GM19397 (cell line): Measurements from ENCODE around the gene SART3.
"Not testable (repeated sequence)": the region's sequence is repeated elsewhere in the genome, so short reads cannot be mapped to it uniquely, and the experiment has no call there.

Experiments
- ATAC-seq: cut with Tn5 transposase; IDR thresholded peaks from one replicate; pipeline ENCODE4 v1.9.1; 2021; ENCODE audit warnings: mild to moderate bottlenecking, moderate library complexity; ENCODE audit not compliant: unreplicated experiment

Gene SART3

DNA sequence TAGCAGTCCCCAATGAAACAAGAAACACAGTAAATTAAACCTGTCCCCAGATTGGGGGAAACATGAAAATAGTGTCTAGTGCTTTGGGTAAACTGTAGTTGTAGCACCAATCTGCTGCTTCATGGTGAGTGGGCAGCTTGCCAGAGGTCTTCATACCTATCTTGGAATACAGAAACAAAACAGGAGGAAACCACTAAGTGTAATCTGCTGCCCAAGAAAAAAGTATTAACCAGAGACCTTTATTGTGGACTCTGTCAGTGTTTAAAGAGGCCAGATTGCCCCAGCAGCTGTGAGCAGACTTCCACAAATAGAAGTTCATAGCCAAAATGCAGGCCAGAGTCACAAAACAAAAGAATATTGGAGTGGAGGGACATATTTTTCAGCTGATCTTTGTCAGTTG is 3.8 kb upstream of the SART3 start:
- no peak for ATAC-seq

DNA sequence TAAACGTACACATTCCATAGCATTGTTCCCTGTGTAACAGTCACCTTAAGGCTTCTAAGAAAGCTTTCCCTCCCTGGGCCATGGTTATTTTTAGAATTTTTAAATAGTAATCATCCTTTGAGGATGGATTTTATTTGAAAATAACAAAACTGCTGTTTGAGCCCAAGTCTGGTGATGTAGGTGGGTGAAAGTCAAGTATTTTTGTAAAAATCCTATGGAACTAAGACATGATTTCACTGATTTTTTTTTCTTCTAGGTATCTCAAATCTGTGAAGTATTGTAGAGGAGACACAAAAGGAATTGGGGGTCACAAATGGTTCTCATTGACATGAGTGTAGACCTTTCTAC is 2.8 kb upstream of the SART3 start:
- ATAC-seq: no peak

DNA sequence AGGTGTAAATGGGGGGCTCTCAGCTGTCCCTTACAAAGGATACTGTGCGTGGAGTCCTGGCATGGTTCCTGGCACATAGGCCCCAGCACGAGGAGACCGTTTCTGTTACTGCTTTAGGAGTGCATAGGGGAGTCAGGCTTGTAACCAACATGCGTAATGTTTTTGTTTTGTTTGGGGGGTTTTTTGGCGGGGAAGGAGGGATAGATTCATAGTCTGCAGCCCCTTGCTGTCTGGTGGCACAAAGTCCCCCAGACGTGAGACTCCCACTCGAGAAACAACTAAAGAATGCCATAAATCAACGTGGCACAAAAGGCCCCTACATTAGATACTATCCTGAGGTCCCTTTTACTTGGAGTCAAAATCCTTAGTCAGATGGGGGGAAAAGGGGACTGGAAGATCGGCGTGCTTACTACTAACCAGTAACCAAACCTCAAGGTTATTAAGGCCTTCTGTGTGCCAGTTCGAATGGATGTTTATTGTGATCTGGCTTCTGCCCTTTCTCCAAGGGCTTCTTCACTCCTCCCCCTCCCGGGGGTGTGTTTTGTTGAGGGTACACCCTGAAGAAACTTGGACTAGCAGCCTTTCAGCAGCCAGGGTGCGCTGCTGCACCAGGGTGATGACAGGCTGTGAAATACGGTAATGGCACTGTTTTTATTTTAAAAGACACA is 2.3 kb upstream of the SART3 start:
- peak; percentile 25 for ATAC-seq

DNA sequence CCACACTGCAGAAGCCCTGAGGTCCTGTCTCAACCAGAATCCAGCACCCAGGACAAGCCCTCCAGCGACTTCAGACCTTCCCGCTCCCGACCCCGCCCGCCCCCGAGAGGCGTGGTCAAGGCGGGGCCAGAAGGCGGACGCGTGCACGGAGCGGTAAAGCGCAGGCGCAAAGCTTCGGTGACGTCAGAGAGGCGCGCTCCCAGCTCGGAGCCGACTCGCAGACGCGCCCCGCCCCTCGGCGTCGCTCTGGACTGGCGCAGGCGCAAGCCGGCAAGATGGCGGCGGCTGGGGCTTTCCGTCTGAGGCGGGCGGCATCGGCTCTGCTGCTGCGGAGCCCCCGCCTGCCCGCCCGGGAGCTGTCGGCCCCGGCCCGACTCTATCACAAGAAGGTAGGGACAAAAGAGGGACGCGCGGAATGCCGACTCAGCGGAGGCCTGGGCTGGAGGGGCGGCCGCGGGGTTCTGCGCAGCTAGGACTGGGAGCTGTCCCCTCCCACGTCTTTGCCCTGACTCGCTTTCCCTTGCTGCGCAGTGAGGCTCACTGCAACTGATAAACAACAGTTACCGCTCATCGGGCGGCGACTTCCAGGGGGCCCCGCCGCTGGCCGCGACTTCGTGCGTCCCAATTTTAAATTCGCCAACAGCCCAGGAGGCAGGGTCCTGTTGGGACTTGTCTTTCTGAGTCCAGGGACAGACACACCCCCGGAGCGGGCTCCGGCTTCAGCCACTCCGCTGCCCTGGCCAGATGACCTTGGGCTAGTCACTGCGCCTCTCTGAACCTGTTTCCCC is 1.6 kb upstream of the SART3 start, which contains the start of gene ISCU:
ISCU (plus strand) TSS at position 249 of the 788 bp plus-strand sequence; CDS start at position 276, 27 bp downstream.
- ATAC-seq: peak; percentile 58

DNA sequence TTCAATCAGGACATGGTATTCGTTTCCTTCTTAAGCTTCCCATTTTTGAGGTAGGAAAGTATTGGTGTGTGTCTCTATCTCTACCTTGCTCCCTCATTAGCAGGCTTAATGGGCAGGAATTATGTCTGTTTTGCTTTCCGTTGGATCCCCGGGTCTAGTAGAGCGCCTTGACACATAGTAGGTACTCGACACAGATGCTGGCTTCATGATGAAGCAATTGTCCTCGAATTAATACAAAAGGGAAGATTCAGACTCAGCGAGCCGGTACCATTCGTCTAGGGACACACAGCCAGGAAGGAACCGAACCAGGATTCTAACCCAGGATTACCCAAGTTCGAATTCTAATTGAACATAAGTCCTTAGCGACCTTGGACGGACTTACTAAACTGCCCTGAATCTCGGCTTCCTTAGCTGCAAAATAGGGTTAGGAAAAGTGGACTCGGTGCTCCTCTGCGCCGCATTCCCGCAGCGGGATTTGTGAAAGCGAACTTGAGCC is 927 bp upstream of the SART3 start:
- no peak for ATAC-seq

DNA sequence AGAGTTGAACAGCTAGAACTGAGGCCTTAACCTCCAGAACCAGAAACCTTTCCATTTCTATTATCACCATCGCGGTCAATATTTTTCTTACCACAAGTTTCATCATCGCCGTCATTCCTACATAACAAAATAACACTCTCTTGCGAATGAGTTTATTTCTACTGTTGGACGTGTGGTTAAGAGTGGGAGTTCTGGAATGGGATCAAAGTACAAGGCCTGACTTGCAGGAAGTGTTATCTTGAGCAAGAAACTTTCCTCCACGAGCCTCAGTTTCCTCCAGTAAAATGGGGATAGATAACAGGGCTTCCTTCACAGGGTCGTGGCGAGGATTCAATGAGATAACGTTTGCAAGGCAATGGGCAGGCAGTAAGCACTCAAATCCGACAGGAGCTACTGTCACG is 652 bp downstream of the SART3 start:
- ATAC-seq: no peak

DNA sequence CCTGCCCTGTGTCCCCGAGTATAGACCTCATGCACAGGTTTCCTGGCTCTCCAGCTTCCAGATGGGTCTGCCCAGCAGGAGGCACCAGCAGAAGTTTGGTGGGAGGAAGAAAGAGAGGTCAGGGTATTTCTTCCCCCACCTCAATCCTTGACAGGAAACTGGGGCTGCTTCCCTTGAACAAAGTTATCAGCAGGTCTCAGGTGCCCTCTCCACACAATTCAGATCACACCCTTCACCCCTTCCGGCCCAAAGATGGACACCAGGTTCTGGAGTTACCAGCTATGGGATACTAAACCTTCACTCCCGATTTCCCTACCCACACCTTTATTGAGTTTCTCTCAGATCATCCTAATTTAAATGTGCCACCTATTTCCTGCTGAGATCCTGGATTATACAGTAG is 1.2 kb downstream of the SART3 start:
- no peak for ATAC-seq

DNA sequence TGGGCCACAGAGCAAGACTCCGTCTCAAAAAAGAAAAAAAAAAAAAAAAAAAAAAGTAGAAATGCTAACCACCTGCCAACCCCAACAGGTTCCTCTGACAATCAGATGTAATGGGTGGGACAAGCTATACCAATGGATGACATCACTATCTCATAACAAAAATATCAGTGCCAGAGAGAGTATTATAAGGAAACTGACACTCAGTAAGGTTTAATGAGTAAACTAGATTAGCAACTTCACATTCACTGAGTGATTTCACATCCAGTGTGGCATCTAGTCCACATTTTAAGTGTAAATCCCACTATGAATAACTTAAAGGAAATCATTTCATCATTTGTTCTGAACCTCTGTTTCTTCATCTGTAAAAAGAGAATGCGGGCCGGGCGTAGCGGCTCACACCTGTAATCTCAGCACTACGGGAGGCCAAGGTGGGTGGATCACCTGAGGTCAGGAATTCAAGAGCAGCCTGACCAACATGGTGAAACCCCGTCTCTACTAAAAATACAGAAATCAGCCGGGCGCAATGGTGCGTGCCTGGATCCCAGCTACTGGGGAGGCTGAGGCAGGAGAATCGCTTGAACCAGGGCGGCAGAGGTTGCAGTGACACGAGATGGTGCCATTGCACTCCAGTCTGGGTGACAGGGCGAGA is 1.8 kb downstream of the SART3 start:
- no peak for ATAC-seq

DNA sequence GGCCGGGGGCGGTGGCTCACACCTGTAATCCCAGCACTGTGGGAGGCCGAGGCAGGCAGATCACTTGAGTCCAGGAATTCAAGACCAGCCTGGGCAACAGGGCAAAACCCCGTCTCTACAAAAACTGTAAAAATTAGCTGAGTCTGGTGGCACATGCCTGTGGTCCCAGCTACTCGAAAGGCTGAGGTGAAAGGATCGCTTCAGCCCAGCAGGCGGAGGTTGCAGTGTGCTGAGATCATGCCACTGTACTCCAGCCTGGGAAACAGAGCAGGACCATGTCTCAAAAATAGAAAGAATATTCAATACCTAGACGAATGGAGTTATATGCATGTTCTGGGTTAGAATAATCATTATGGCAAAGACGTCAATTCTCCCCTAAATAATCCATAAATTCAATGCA is 5.6 kb downstream of the SART3 start:
- not testable (repeated sequence) for ATAC-seq

DNA sequence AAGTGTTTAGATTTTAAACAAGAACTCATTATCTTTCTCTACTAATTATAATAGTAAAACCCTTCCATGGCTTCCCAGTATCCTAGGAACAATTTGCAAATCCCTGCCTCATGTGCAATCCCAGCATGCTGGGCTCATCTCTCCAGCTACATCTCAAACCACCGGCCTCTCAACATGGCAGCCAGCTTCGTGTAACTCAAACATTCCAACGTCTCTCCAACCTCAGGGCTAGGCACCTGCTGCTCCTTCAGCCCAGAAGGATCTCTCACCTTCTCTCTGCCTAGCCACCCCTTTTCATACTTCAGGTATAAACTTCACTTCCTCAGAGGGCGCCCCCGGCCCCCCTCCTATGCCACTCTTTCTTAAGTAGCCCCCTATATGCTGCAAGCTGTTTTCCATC is 7.2 kb downstream of the SART3 start:
- no peak for ATAC-seq

DNA sequence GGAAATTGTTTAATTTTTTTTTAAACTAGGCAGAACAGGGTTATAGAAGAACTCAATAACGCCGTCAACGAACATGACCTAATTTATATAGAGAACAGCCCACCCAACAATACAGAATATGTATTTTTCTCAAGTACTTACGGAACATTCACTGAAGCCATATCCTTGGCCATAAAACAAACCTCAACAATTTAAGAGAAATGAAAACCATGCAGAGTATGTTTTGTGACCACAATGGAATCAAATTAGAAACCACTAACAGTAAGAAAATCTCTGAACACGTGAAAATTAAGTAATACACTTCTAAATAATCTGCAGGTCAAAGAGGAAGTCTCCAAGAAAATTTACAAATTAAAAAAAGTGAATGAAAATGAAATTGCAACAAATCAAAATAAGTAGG is 9.4 kb downstream of the SART3 start:
- no peak for ATAC-seq

DNA sequence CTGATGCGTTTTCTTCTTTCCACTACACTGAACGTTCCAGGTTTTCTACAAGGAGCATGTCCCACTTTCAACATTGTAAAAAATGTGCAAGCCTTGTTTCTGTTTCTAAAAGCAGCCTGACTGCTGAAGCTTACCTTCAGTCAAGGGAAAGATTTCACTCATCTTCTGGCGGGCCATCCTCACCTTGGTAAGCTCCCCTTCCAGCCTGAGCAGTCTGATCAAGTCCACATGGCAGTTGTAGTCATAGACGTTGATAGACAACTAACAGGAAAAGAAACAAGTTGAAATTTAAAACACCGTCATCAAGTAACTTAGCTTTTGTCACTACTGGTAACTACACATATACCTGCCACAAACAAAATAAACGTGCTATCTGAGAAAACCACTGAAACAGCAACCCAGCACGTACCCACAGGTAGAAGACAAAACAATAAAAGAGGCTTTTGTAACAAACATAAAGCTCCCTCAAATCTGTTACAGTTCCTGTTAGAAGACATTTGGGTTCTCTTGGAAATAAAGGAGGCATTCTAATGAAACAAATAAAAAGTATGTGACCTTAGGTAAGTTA is 11.9 kb downstream of the SART3 start:
- no peak for ATAC-seq

DNA sequence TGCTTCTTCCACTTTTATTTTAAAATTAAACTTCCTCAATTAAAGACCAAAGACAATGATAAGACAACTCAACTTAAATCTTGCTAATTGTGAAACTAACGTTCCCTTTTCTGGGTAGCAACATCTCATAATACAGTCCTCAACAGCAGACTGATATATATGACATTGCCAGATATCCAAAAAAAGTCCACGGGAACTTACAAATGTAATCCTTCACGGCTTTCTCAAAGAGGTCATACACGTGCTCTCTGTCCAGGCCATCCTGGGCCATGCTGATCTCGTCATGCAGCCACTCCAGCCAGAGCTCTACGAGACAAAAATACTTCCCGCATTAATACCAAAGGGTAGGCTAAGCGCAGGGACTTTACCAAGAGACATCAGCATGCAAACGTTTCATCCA is 13.3 kb downstream of the SART3 start:
- no peak for ATAC-seq

DNA sequence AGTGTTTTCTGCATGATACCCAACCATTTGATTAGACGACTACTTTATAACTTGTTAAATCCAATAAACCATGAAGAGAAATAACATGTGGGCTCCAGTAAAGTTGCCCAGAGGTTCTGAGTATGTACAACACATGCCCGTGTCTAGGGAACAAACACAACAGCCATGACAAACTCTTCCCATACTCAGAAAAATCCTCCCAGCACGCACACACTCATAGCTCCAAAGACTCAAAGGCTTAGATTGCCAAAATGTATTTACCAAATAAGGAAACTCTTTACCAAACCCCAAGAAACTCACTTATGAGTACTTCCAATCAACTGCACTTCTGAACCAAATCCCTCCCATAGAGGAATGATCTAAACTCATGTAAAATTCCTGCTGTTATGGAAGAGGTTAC is 17.3 kb downstream of the SART3 start:
- ATAC-seq: no peak

DNA sequence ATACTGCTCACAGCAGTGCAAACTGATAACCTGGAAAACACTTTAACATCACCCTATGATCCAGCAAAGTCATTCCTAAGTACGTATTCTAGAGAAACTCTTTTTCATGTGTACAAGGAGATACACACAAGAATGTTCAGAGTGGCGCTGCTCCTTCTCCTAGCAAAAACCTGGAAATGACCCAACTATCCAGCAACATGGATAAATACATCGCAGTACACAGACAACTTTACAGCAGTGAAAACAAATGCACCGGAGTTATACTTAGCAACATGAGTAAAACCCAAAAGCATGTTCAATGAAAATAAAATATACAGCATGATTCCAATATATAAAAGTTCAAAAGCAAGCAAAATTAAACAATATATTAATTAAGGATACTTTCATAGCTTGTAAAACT is 18.7 kb downstream of the SART3 start:
- no peak for ATAC-seq

DNA sequence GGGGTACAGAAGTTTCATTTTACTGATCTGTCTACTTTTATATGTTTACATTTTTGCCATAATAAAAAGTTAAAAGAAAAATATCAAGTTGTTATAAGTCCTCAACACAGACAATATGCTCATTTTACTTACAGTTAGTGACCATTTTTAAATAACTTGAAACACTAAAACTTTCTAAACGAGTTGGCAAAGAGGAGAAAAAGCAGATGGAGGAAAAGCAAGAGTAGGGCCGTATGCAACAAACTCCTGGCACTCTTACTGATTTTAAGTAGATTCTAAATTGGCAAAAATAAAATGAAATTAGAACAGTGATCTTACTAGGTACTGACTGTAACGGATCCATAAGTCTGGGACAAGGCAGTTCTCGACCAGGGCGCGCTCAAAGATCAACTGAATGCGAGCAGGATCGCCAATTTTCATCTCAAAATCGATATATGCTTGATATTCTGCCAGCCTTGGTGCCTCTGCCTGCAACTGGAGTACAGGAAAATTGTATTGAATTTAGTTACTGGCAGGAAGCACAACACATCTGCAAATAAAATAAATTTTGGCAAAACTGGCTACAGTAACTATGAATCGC is 22.3 kb downstream of the SART3 start:
- no peak for ATAC-seq

DNA sequence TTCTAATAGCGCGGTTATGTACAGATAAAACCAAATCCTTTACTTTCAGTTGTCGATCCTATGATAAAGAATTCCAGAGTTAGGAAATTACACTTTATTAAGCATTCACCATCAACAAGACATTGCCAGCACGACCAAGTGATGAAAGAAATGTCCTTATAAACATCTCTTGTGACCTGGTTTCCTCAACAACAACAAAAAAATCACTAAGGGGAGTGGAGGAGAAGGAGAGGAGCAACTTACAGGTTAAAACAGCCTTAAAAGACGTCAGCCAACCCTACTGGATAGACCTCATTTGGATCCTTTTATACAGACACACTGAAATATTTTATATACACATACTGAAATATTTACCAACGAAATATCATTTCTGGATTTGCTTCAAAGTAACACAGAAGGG is 22.8 kb downstream of the SART3 start:
- no peak for ATAC-seq

DNA sequence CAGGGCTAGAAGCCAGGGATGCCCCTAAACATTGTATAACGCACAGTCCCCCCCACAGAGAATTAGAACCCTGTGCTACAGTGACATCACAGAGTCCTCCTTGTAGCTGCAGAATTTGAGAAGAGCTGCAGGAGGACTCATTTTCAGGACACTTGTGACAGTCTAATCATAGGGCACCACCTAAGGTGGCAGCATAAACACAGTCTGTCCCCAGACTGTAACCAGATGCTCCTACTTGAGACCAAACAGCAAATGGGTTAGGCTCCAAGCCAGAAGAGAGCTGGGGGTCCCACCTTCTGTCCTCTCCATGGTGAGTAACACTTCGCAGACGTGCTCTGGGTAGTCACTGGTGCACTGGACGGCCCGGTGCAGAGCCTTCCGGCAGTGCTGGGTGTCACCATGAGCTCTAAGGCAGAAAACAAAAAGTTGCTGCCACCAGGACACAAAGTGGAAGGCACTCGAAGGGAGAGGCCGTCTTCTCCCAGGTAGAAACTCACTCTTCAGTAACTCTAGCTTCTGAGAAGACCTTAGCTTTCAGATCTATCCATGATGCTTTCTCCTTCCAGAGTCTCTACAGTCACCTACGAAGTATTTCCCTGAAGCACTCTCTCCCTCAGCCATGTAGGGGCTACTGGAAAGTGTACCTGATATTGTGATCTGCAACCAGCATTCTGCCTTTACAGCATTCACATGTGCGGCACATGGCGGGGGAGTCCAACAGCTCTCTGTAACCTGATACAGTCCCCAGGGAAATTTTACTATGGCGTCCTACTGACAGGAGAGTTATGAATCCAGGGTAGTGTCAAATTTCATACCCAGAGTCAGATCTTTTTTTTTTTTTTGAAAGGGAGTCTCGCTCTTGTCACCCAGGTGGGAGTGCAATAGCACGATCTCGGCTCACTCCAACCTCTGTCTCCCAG is 28.8 kb downstream of the SART3 start:
- ATAC-seq: no peak

DNA sequence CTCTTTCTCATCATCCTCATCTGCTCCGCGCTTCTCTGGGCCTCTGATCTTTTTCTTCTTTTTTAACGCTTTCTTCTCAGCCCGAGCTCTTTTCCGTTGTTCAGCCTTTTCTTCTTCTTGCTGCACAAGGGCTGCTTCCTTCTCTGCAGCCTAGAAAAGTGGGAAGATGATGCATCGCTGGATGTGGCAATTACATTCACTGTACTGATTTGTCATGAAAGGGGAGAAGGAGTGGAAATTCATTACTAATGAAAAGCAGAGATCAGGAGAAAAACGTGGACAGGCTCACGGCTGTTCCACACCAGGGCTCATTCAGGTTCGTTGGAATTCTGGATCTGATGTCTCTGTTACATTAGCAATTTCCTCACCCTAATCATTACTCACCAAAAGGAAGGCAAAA is 30.8 kb downstream of the SART3 start:
- no peak for ATAC-seq

DNA sequence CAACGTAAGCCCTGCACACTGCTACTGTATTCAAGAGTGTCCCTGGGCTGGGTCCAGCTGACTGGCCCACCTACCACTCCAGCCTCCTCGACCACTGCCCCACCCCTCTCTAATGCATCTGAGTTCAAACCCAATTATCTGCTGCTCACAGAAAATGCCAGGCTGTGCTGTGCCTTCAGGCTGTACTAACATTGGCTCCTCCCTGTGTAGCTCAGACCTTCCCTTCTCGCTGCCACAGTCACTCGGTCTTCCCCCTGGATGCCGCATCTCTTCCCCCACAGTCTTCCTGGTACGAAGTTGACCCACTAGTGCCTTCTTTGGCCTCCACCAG is 33.8 kb downstream of the SART3 start:
- ATAC-seq: no peak
